HepG2 (cell line): ENCODE results near the gene HMGB4. TPM values are rescaled to one million over a fixed set of nuclear protein-coding genes. Genes with fewer than 3 reads are reported as not detected.

Source experiments
- ATAC-seq: fragments of 200-7000 bp; cut with Tn5 transposase; 3 replicates; pipeline ENCODE4 v1.9.1; 2020; ENCODE audit warnings: mild to moderate bottlenecking, moderate library complexity
- Bru-seq: library from RNA; stranded (reverse); fragments of 400-500 nt; gene quantifications from one replicate; lab custom pipeline; 2021; lab: Mats Ljungman, UMichigan
- BruChase-seq, 2 experiments: library from RNA; stranded (reverse); fragments of 400-500 nt; gene quantifications; one replicate each; lab custom pipeline; 2021; lab: Mats Ljungman, UMichigan
- BruUV-seq: library from RNA; stranded (reverse); fragments of 400-500 nt; replicated peaks from 2 replicates; lab custom pipeline; 2021; lab: Mats Ljungman, UMichigan
- CTCF ChIA-PET: fragments of 300-600 bp; formaldehyde crosslinking; extraction: SDS; loops from one replicate; lab custom pipeline; 2021; ENCODE audit warnings: low total read pairs, inconsistent platforms, low intra/inter-chr PET ratio; lab: Yijun Ruan, JAX
- POLR2A ChIA-PET: fragments of 350-600 bp; sonication (Branson Sonifier 250); formaldehyde crosslinking; loops from one replicate; lab custom pipeline; 2020; ENCODE audit warnings: antibody characterized with exemption, inconsistent platforms; lab: Yijun Ruan, JAX
- DNase-seq: peaks from one replicate; pipeline ENCODE4 v3.0.0-alpha.2; 2015; ENCODE audit warnings: low spot score
- FAIRE-seq: peaks from 3 replicates; lab custom pipeline; 2011; peaks lifted over from hg19 to GRCh38; lab: Jason Lieb, UNC
- H2AFZ ChIP-seq: one replicate; pipeline ENCODE4 v1.6.1; 2011; ENCODE audit warnings: low read length, inconsistent platforms
- H3K27ac ChIP-seq: fragments of 300-600 bp; 3 replicates; pipeline ENCODE4 v1.8.0; 2011; ENCODE audit warnings: mixed run types, mild to moderate bottlenecking, mixed read lengths, low read length, inconsistent platforms; ENCODE audit not compliant: insufficient read depth; ENCODE audit errors: extremely low read length
- H3K27me3 ChIP-seq, 2 experiments: fragments of 200-600 bp in 1 of 2; 2 replicates in 1 of 2; 3 replicates in 1 of 2; pipeline versions ENCODE4 v1.6.0 to v1.8.0; 2011; ENCODE audit warnings: low read length in 2 of 2, mild to moderate bottlenecking in 2 of 2, moderate library complexity in 2 of 2, inconsistent platforms in 1 of 2; ENCODE audit not compliant: insufficient read depth in 2 of 2, control insufficient read depth in 1 of 2
- H3K36me3 ChIP-seq, 2 experiments: fragments of 200-600 bp in 1 of 2; replicated peaks in 1 of 2; 2 replicates in 1 of 2; 3 replicates in 1 of 2; pipeline versions ENCODE4 v1.5.1 to v1.8.0; 2011; ENCODE audit warnings: low read length in 2 of 2, inconsistent platforms in 1 of 2; ENCODE audit not compliant: insufficient read depth in 2 of 2, control insufficient read depth in 1 of 2
- H3K4me1 ChIP-seq: 2 replicates; pipeline ENCODE4 v1.5.1; 2012; ENCODE audit warnings: low read length, inconsistent platforms; ENCODE audit not compliant: insufficient read depth
- H3K4me2 ChIP-seq: 2 replicates; pipeline ENCODE4 v1.6.0; 2011; ENCODE audit warnings: low read depth, low read length, inconsistent platforms
- H3K4me3 ChIP-seq, 3 experiments: fragments of 200-600 bp in 1 of 3; sonication (generic), shearing (Covaris generic) in 1 of 3; replicated peaks in 1 of 3; 2 replicates each; pipeline ENCODE4 v1.5.1; 2011 to 2016; ENCODE audit warnings: low read length in 3 of 3, inconsistent platforms in 2 of 3, low read depth in 2 of 3, mild to moderate bottlenecking in 2 of 3, control low read depth in 1 of 3, mixed read lengths in 1 of 3; ENCODE audit not compliant: insufficient read depth in 1 of 3
- H3K79me2 ChIP-seq: one replicate; pipeline ENCODE4 v1.6.1; 2011; ENCODE audit warnings: low read length, inconsistent platforms; ENCODE audit not compliant: insufficient read depth
- H3K9ac ChIP-seq: 2 replicates; pipeline ENCODE4 v1.6.0; 2011; ENCODE audit warnings: mild to moderate bottlenecking, low read depth, low read length, inconsistent platforms; ENCODE audit not compliant: insufficient read depth
- H3K9me3 ChIP-seq: 2 replicates; pipeline ENCODE4 v1.5.1; 2012; ENCODE audit warnings: mild to moderate bottlenecking, low read length
- H4K20me1 ChIP-seq: 2 replicates; pipeline ENCODE4 v1.6.0; 2011; ENCODE audit warnings: inconsistent platforms, mild to moderate bottlenecking, low read length, moderate library complexity; ENCODE audit not compliant: insufficient read depth
- ARID2 ChIP-seq: sonication (generic); formaldehyde crosslinking; IDR thresholded peaks from 2 replicates; pipeline ENCODE4 v1.8.1; 2022; ENCODE audit warnings: mild to moderate bottlenecking, missing genetic modification reagents, borderline replicate concordance
- ARNTL ChIP-seq: sonication (generic); formaldehyde crosslinking; IDR thresholded peaks from 2 replicates; pipeline ENCODE4 v1.4.0; 2020; ENCODE audit warnings: mild to moderate bottlenecking, missing genetic modification reagents
- HOXD1 ChIP-seq: sonication (generic); formaldehyde crosslinking; IDR thresholded peaks from 2 replicates; pipeline ENCODE4 v1.5.0; 2020; ENCODE audit warnings: missing genetic modification reagents
- MBD4 ChIP-seq: IDR thresholded peaks from 2 replicates; pipeline ENCODE4 v1.6.1; 2012; ENCODE audit warnings: low read length, inconsistent platforms, borderline replicate concordance
- NR0B2 ChIP-seq: sonication (generic); formaldehyde crosslinking; IDR thresholded peaks from 2 replicates; pipeline ENCODE4 v1.4.0; 2020; ENCODE audit warnings: mild to moderate bottlenecking, missing genetic modification reagents
- SAP130 ChIP-seq: IDR thresholded peaks from 2 replicates; pipeline ENCODE4 v1.6.1; 2016; ENCODE audit warnings: low read depth
- SYNCRIP ChIP-seq: fragments of 200-400 bp; formaldehyde crosslinking; IDR thresholded peaks from 2 replicates; pipeline ENCODE4 v1.6.1; 2018; ENCODE audit warnings: mild to moderate bottlenecking, low read depth, low read length; ENCODE audit not compliant: insufficient read depth
- TEF ChIP-seq: sonication (generic); formaldehyde crosslinking; IDR thresholded peaks from 2 replicates; pipeline ENCODE4 v1.5.0; 2020; ENCODE audit warnings: missing genetic modification reagents
- ZNF234 ChIP-seq: sonication (generic); formaldehyde crosslinking; conservative IDR thresholded peaks from 2 replicates; pipeline ENCODE4 v1.5.1; 2020; ENCODE audit warnings: mild to moderate bottlenecking, missing genetic modification reagents
- ZNF776 ChIP-seq: sonication (generic); formaldehyde crosslinking; IDR thresholded peaks from 2 replicates; pipeline ENCODE4 v1.4.0; 2020; ENCODE audit warnings: mild to moderate bottlenecking, missing genetic modification reagents
- WGBS: methylation state at CpG from one replicate; pipeline ENCODE4 v1.1.6; 2017; ENCODE audit warnings: low lambda C conversion rate; 5-methylcytosine and 5-hydroxymethylcytosine counted together
- in situ Hi-C: cut with HindIII; loops from 2 replicates; pipeline ENCODE4 v1.10.0; 2017; ENCODE audit warnings: low pct_unique_long_range_greater_than_20kb; ENCODE audit not compliant: extremely low pct_ligation_motif_present
- intact Hi-C: fragments of 100-400 bp; cut with micrococcal nuclease; formaldehyde crosslinking; loops from one replicate; pipeline ENCODE4 v1.10.0; 2022; ENCODE audit not compliant: unreplicated experiment
- long read RNA-seq, 2 experiments: library from RNA in 1 of 2; library from polyadenylated mRNA in 1 of 2; stranded (forward) in 1 of 2; unstranded in 1 of 2; transcript quantifications; one replicate each; pipeline ENCODE4 v2.0.0, GENCODE V29; 2019 to 2022
- polyA minus RNA-seq, 3 experiments: library from RNA; depleted of rRNA, polyadenylated mRNA; stranded (reverse); fragments of >200 nt; gene quantifications; 2 replicates each; pipeline ENCODE4 v1.2.3, GENCODE V29; 2011; ENCODE audit warnings: low replicate concordance in 1 of 3
- polyA plus RNA-seq, 8 experiments: library from polyadenylated mRNA; depleted of rRNA in 3 of 8; stranded (reverse) in 7 of 8; unstranded in 1 of 8; fragments of >200 nt; fragmentation: Illumina TruSeq in 4 of 8; extraction: Trizol in 4 of 8; gene quantifications; 2 replicates each; pipeline versions ENCODE4 v1.2.1 to v1.2.3, GENCODE V29; 2011 to 2016; ENCODE audit warnings: low read depth in 4 of 8, missing spikeins in 1 of 8, mixed read lengths in 1 of 8; ENCODE audit not compliant: insufficient read depth in 1 of 8
- total RNA-seq, 5 experiments: library from RNA; depleted of rRNA; stranded (reverse); fragments of >200 nt; fragmentation: Illumina TruSeq; extraction: Trizol; gene quantifications; 2 replicates each; pipeline ENCODE4 v1.2.3, GENCODE V29; 2016; ENCODE audit warnings: low read depth in 1 of 5

The HMGB4 gene
- not detected in 2 replicates for total RNA-seq (2016; rRNA removed; fragmentation: Illumina TruSeq; extraction: Trizol)
- not detected in 2 replicates for total RNA-seq (2016; cell fraction: cytosol; rRNA removed; fragmentation: Illumina TruSeq; extraction: Trizol; ENCODE audit: low read depth)
- total RNA-seq (2016; cell fraction: insoluble cytoplasmic fraction; rRNA removed; fragmentation: Illumina TruSeq; extraction: Trizol), result not detected in 2 replicates
- total RNA-seq (2016; cell fraction: membrane; rRNA removed; fragmentation: Illumina TruSeq; extraction: Trizol), result not detected in 2 replicates
- total RNA-seq (2016; cell fraction: nucleus; rRNA removed; fragmentation: Illumina TruSeq; extraction: Trizol), result not detected in 2 replicates
- polyA plus RNA-seq (2011; rRNA removed), result not detected in 2 replicates
- polyA plus RNA-seq (2011; cell fraction: cytosol; rRNA removed), result not detected in 2 replicates
- not detected in 2 replicates for polyA plus RNA-seq (2011; cell fraction: nucleus; rRNA removed)
- not detected in 2 replicates for polyA plus RNA-seq (2012)
- not detected in 2 replicates for polyA plus RNA-seq (2016; cell fraction: cytosol; fragmentation: Illumina TruSeq; extraction: Trizol; ENCODE audit: low read depth)
- polyA plus RNA-seq (2016; cell fraction: insoluble cytoplasmic fraction; fragmentation: Illumina TruSeq; extraction: Trizol; ENCODE audit: low read depth), result not detected in 2 replicates
- not detected in 2 replicates for polyA plus RNA-seq (2016; cell fraction: membrane; fragmentation: Illumina TruSeq; extraction: Trizol; ENCODE audit: low read depth)
- polyA plus RNA-seq (2016; cell fraction: nucleus; fragmentation: Illumina TruSeq; extraction: Trizol; ENCODE audit: insufficient read depth, low read depth), result not detected in 2 replicates
- not detected in 2 replicates for polyA minus RNA-seq (2011; rRNA and poly(A)+ RNA removed; ENCODE audit: low replicate concordance)
- not detected in 2 replicates for polyA minus RNA-seq (2011; cell fraction: cytosol; rRNA and poly(A)+ RNA removed)
- not detected in 2 replicates for polyA minus RNA-seq (2011; cell fraction: nucleus; rRNA and poly(A)+ RNA removed)
- Bru-seq, nascent RNA, result not detected
- BruChase-seq, experiment 1, labeled RNA remaining after a 6-hour chase, result not detected
- not detected for BruChase-seq, experiment 2, labeled RNA remaining after a 2-hour chase
- long read RNA-seq, experiment 1, result 0 reads
- long read RNA-seq, experiment 2, result 0 reads

GRCh38 chr1:33863779-33864178, at the start of gene HMGB4:
TSS of gene HMGB4 (plus strand) at chr1:33864079. CDS start at chr1:33864192, 113 bp downstream.
- BruUV-seq, result no TSS peak
- no peaks in the 10 kb centered on the region for H3K4me1 ChIP-seq
- no peak within 1 kb of the TSS for H3K27ac ChIP-seq
- in situ Hi-C loops, result no loop called here
- H3K36me3 ChIP-seq, result no peaks in the 10 kb centered on the region
- ATAC-seq (no peak), DNase-seq (no peak), FAIRE-seq (no peak)
- no peaks in the 10 kb centered on the region for H3K9me3 ChIP-seq
- no peak within 1 kb of the TSS for H3K9ac ChIP-seq
- ChIA-PET POLR2A (no interaction called here), CTCF (no interaction called here)
- H2AFZ ChIP-seq, result no peak within 1 kb of the TSS
- intact Hi-C loops, result no loop called here
- no peaks in the 10 kb centered on the region for H4K20me1 ChIP-seq
- TF ChIP-seq ARNTL (CRISPR knock-in tag) (no peak), ARID2 (CRISPR knock-in tag) (no peak), SAP130 (CRISPR knock-in tag) (no peak), NR0B2 (CRISPR knock-in tag) (no peak), SYNCRIP (no peak), TEF (no peak), HOXD1 (CRISPR knock-in tag) (no peak), MBD4 (no peak), ZNF776 (CRISPR knock-in tag) (no peak), ZNF234 (CRISPR knock-in tag) (no peak)
- H3K4me3 ChIP-seq, result no peak within 1 kb of the TSS
- no peaks in the 10 kb centered on the region for H3K79me2 ChIP-seq
- peaks cover 0 to 13% of the 10 kb centered on the region in 2 experiments; a peak in 1 of 5 replicates for H3K27me3 ChIP-seq
- no peak within 1 kb of the TSS for H3K4me2 ChIP-seq
- WGBS, result 0% methylated on average over 3 of the region's 3 CpGs
